Ovary (tissue), 9 donors: ENCODE results near the gene PTPRCAP. TPM values are rescaled to one million over a fixed set of nuclear protein-coding genes. Genes with fewer than 3 reads are reported as not detected.

Experiments used
- DNase-seq, 5 donors: peaks; one replicate each; pipeline ENCODE4 v3.0.0-alpha.2; 2019 to 2020
- H3K27ac ChIP-seq, 2 donors: fragments of 200-600 bp; one replicate each; pipeline versions ENCODE4 v1.5.1 to v1.8.0; 2019 to 2022
- H3K27me3 ChIP-seq: fragments of 200-600 bp; one replicate; pipeline ENCODE4 v1.8.0; 2022
- H3K36me3 ChIP-seq: fragments of 200-600 bp; sonication (generic); one replicate; pipeline ENCODE4 v1.5.1; 2019
- H3K4me1 ChIP-seq: one replicate; pipeline ENCODE4 v1.8.1; 2013; ENCODE audit warnings: mild to moderate bottlenecking, moderate library complexity; ENCODE audit not compliant: insufficient read depth
- H3K4me3 ChIP-seq: fragments of 200-600 bp; sonication (generic); one replicate; pipeline ENCODE4 v1.5.1; 2017
- H3K9me3 ChIP-seq, 2 donors: fragments of 200-600 bp in 1 of 2; sonication (generic) in 1 of 2; one replicate each; pipeline versions ENCODE4 v1.5.1 to v1.8.1; 2013 to 2019; ENCODE audit warnings: mild to moderate bottlenecking in 1 of 2, moderate library complexity in 1 of 2
- EP300 ChIP-seq: sonication (generic); formaldehyde crosslinking; IDR thresholded peaks from one replicate; pipeline ENCODE4 v1.6.1; 2017; ENCODE audit warnings: antibody characterized with exemption
- POLR2A ChIP-seq: fragments of 450-650 bp; IDR thresholded peaks from one replicate; pipeline ENCODE4 v1.6.1; 2017; ENCODE audit warnings: antibody characterized with exemption, mild to moderate bottlenecking, moderate library complexity
- WGBS, 3 donors: extraction: QIAGEN DNeasy Blood & Tissue Kit in 1 of 3; methylation state at CpG; one replicate each; pipeline versions ENCODE4 v1.1.5 to v1.1.7; 2013 to 2017; 5-methylcytosine and 5-hydroxymethylcytosine counted together
- intact Hi-C, 4 donors: fragments of 100-400 bp; cut with DNase I; formaldehyde crosslinking; loops; one replicate each; pipeline versions ENCODE4 v1.11.0 to v1.15.1; 2022 to 2023
- polyA plus RNA-seq, 2 donors: library from polyadenylated mRNA; stranded (reverse); fragments of 200-250 nt in 1 of 2; fragments of 350-450 nt in 1 of 2; fragmentation: Illumina TruSeq in 1 of 2; extraction: RNeasy Lipid Tissue Mini Kit (QIAGEN cat#74804) in 1 of 2; gene quantifications; one replicate each; pipeline ENCODE4 v1.2.3, GENCODE V29; 2013 to 2014
- total RNA-seq, 7 donors: library from RNA; depleted of rRNA in 2 of 7; stranded (reverse); fragments of >200 nt in 2 of 7; fragmentation: NEBNext Ultra II Directional in 3 of 7; extraction: Animal tissue kit (Norgen Biotek cat#: 25700) in 3 of 7; gene quantifications; one replicate each; pipeline versions ENCODE4 v1.1.0 to v1.2.4, GENCODE V29; 2016 to 2023
- TF ChIP-seq, protein P1 (sequence below), 3 donors: fragments of 450-650 bp in 2 of 3; fragments of 200-600 bp in 1 of 3; IDR thresholded peaks; one replicate each; pipeline versions ENCODE4 v1.5.1 to v1.8.0; 2016 to 2022; ENCODE audit warnings: antibody characterized with exemption in 3 of 3, mild to moderate bottlenecking in 1 of 3
- donor health status: DM: no; HTN: no; CAD: no; lungs with moderate emphysema.
- donor health status: DM: no; HTN: no; CAD: no.
- donor health status: Bipolar disorder and iron deficiency.
- donor health status: DM: yes; HTN: yes; CAD: no.
- donor health status: DM: no; HTN: no; CAD: no.
- donor health status: DM: yes; HTN: yes; CAD: no.

Gene PTPRCAP
- total and polyA plus RNA-seq, 9 donors = 2.4 to 10.7 (median 4.2) TPM; not detected in 1

DNA sequence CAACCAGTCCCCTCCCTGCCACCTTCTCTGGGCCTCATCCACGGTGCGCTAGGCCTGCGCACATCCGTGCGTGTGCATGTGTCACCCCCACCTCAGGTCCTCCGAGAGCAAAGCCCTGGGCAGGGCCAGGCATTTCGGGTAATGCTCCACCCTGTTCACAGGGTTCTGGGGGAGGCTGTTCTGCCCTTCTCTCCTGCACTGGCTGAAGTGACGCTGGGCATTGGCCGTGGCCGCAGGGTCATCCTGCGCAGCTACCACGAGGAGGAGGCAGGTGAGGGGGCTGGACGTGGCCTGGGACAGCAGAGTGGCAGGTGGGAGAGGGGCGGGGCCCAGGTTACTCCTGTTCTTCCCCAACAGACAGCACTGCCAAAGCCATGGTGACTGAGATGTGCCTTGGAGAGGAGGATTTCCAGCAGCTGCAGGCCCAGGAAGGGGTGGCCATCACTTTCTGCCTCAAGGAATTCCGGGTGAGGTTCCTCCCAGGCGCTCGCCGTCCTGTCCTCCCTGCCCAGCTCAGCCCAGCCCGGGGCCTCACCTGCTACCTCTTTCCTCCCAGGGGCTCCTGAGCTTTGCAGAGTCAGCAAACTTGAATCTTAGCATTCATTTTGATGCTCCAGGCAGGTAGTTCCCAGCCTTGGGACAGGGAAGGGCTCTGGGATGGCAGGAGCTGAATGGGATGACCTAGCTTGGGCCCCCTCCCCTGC, 41.8 kb downstream of the PTPRCAP start:
- Histone ChIP-seq H3K9me3 (no peaks in the 10 kb centered on the region), H3K4me3 (no peak overlapping the region), H3K27me3 (no peaks in the 10 kb centered on the region), H3K4me1 (peaks cover 3% of the 10 kb centered on the region), H3K36me3 (no peaks in the 10 kb centered on the region), H3K27ac (no peak overlapping the region)
- no peak for DNase-seq
- TF ChIP-seq POLR2A = no peak
- no peak for TF ChIP-seq EP300
- WGBS, 3 donors = 75 to 82% (median 76%) methylated on average over 19 of the region's 19 CpGs
- intact Hi-C loops = loop anchor here in 2 of 4 donors (5.0 to 10.0 kb wide), 3 partner anchors 72 to 121 kb away; partner anchors contain the start of genes CDK2AP2 (in 1 of the 2), PITPNM1 (in 1 of the 2) and TMEM134 (in 1 of the 2)

DNA sequence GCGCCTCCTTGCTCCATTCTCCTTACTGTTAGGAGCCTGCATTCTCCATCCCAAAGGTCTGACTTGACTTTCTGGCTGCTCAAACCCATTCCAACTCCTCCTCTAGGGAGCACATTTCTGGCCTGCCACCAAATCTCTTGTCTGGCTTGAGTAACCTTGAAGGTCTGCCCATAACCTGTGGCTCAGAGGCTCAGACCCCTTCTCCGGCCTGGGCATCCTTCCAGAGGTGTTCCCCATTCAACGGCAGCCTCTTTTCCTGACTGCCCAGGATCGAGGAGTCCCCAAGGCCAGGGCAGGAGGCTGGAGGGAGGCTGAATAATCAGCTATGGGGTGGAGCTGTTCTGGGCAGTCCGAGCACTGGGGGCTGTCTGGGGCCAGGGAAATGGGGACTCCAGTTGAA, 43.5 kb downstream of the PTPRCAP start:
- Histone ChIP-seq H3K9me3 (no peaks in the 10 kb centered on the region), H3K4me3 (no peak overlapping the region), H3K27ac (no peak overlapping the region), H3K27me3 (no peaks in the 10 kb centered on the region), H3K4me1 (peaks cover 3% of the 10 kb centered on the region), H3K36me3 (no peaks in the 10 kb centered on the region)
- TF ChIP-seq EP300 = no peak
- no peak for TF ChIP-seq POLR2A
- TF ChIP-seq, protein P1, sequence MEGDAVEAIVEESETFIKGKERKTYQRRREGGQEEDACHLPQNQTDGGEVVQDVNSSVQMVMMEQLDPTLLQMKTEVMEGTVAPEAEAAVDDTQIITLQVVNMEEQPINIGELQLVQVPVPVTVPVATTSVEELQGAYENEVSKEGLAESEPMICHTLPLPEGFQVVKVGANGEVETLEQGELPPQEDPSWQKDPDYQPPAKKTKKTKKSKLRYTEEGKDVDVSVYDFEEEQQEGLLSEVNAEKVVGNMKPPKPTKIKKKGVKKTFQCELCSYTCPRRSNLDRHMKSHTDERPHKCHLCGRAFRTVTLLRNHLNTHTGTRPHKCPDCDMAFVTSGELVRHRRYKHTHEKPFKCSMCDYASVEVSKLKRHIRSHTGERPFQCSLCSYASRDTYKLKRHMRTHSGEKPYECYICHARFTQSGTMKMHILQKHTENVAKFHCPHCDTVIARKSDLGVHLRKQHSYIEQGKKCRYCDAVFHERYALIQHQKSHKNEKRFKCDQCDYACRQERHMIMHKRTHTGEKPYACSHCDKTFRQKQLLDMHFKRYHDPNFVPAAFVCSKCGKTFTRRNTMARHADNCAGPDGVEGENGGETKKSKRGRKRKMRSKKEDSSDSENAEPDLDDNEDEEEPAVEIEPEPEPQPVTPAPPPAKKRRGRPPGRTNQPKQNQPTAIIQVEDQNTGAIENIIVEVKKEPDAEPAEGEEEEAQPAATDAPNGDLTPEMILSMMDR (IDR thresholded peaks at IDR 0.05) = no peak
- WGBS, 3 donors = 45 to 60% (median 51%) methylated on average over 5 of the region's 5 CpGs
- intact Hi-C loops = loop anchor here in 1 of 4 donors (10.0 kb wide), 1 partner anchor 119 kb away; no protein-coding TSS in a partner anchor
- DNase-seq = no peak

DNA sequence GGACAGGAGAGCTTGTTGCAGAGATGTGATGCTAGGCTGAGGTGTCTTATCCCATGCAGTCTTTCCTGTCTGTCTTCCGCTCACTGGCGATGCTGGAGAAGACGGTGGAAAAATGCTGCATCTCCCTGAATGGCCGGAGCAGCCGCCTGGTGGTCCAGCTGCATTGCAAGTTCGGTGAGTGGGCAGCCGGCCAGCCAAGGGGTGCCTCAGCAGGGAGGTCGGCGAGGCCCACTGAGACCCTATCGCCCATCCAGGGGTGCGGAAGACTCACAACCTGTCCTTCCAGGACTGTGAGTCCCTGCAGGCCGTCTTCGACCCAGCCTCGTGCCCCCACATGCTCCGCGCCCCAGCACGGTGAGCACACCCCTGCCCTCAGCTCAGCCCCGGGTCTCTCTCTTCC, 44.0 kb downstream of the PTPRCAP start:
- 89 to 91% (median 91%) methylated on average over 18 of the region's 18 CpGs for WGBS, 3 donors

DNA sequence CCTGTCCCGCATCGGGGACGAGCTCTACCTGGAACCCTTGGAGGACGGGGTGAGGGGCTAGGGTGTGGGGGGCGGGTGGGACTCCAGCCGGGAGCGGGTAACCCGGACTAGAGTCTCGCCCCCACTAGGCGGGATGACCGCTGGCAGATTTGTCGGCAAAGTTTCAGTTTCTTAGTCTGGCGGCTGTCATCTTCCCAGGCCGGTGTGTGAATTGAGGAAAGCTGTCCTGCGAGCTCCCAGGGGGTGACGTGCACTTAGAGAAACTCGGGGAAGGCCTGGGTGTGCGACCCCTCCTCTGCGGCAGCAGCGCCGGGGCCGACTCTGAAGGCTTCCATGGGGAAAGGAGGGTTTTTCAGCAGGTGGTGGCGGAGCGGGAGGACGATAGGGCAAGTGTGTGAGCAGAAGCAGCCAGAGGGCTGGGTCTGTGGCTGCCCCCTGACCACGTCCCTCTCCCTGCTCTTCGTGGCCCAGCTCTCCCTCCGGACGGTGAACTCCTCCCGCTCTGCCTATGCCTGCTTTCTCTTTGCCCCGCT, 45.2 kb downstream of the PTPRCAP start:
- DNase-seq = no peak
- intact Hi-C loops = loop anchor here in 1 of 4 donors (10.0 kb wide), 1 partner anchor 117 kb away; no protein-coding TSS in a partner anchor

More for the DNA sequence above, 44.0 kb downstream of the PTPRCAP start:
- intact Hi-C loops = loop anchor here in 1 of 4 donors (10.0 kb wide), 1 partner anchor 119 kb away; no protein-coding TSS in a partner anchor
- Histone ChIP-seq H3K9me3 (no peaks in the 10 kb centered on the region), H3K36me3 (no peaks in the 10 kb centered on the region), H3K27ac (no peak overlapping the region), H3K27me3 (no peaks in the 10 kb centered on the region), H3K4me1 (peaks cover 3% of the 10 kb centered on the region), H3K4me3 (no peak overlapping the region)
- peak in 2 of 5 donors; percentile 57 to 60 for DNase-seq
- TF ChIP-seq EP300 (no peak), POLR2A (no peak)
- TF ChIP-seq, protein P1 (IDR thresholded peaks at IDR 0.05) = no peak

More for the DNA sequence above, 45.2 kb downstream of the PTPRCAP start:
- 6 to 7% (median 7%) methylated on average over 30 to 31 of the region's 31 CpGs for WGBS, 3 donors
- peak overlapping the region; percentile 56 for H3K4me3 ChIP-seq
- H3K9me3 ChIP-seq = no peaks in the 10 kb centered on the region
- TF ChIP-seq EP300 (no peak), POLR2A (no peak)
- TF ChIP-seq, protein P1 (IDR thresholded peaks at IDR 0.05) = no peak
- peak overlapping the region; percentile 12 to 62 for H3K27ac ChIP-seq
- H3K4me1 ChIP-seq = peaks cover 3% of the 10 kb centered on the region
- H3K36me3 ChIP-seq = no peaks in the 10 kb centered on the region
- no peaks in the 10 kb centered on the region for H3K27me3 ChIP-seq
